GM23338 (cell line): Measurements from ENCODE around the gene NEK11. TPM values are rescaled to one million over a fixed set of nuclear protein-coding genes. Genes with fewer than 3 reads are reported as not detected.

Experiments
- ATAC-seq: fragments of 200-7000 bp; cut with Tn5 transposase; 3 replicates; pipeline ENCODE4 v1.9.1; 2020
- DNase-seq: peaks from one replicate; pipeline ENCODE4 v3.0.0-alpha.2; 2015; ENCODE audit warnings: low spot score
- H2AFZ ChIP-seq: fragments of 200-600 bp; sonication (generic); 2 replicates; pipeline ENCODE4 v1.8.0; 2016; ENCODE audit warnings: antibody characterized with exemption, mild to moderate bottlenecking, moderate library complexity
- H3F3A ChIP-seq: fragments of 200-600 bp; sonication (generic); replicated peaks from 2 replicates; pipeline ENCODE4 v1.8.0; 2017; ENCODE audit warnings: antibody characterized with exemption, mixed run types, low read depth
- H3K27ac ChIP-seq: fragments of 200-600 bp; sonication (generic); 2 replicates; pipeline ENCODE4 v1.6.1; 2016; ENCODE audit warnings: low read depth
- H3K27me3 ChIP-seq: fragments of 200-600 bp; sonication (generic); 2 replicates; pipeline ENCODE4 v1.8.0; 2016; ENCODE audit warnings: mild to moderate bottlenecking, mixed run types, moderate library complexity; ENCODE audit not compliant: insufficient read depth
- H3K36me3 ChIP-seq: fragments of 200-600 bp; sonication (generic); 2 replicates; pipeline ENCODE4 v1.8.0; 2016; ENCODE audit warnings: mild to moderate bottlenecking; ENCODE audit not compliant: insufficient read depth
- H3K4me1 ChIP-seq: fragments of 200-600 bp; sonication (generic); 2 replicates; pipeline ENCODE4 v1.8.0; 2016; ENCODE audit warnings: mild to moderate bottlenecking, moderate library complexity; ENCODE audit not compliant: insufficient read depth
- H3K4me2 ChIP-seq: fragments of 200-600 bp; sonication (generic); 2 replicates; pipeline ENCODE4 v1.7.1; 2017; ENCODE audit warnings: mixed run types
- H3K4me3 ChIP-seq: fragments of 200-600 bp; sonication (generic); 2 replicates; pipeline ENCODE4 v1.6.1; 2016; ENCODE audit warnings: mixed run types
- H3K79me2 ChIP-seq: fragments of 200-600 bp; sonication (generic); replicated peaks from 2 replicates; pipeline ENCODE4 v1.8.0; 2017; ENCODE audit warnings: mild to moderate bottlenecking; ENCODE audit not compliant: insufficient read depth
- H3K9me2 ChIP-seq: fragments of 200-600 bp; sonication (generic); 2 replicates; pipeline ENCODE4 v1.8.0; 2017; ENCODE audit not compliant: insufficient read depth
- H4K20me1 ChIP-seq: fragments of 200-600 bp; sonication (generic); replicated peaks from 2 replicates; pipeline ENCODE4 v1.8.0; 2017; ENCODE audit warnings: mild to moderate bottlenecking; ENCODE audit not compliant: insufficient read depth
- H3K27ac Mint-ChIP-seq: 2 replicates; pipeline ENCODE4 v1.8.0; 2020; ENCODE audit warnings: inconsistent platforms, mild to moderate bottlenecking, moderate library complexity, mixed read lengths
- H3K27me3 Mint-ChIP-seq: 3 replicates; pipeline ENCODE4 v1.8.0; 2022; ENCODE audit warnings: low read depth, mild to moderate bottlenecking, moderate library complexity, mixed read lengths, inconsistent platforms; ENCODE audit not compliant: insufficient read depth, poor library complexity
- H3K36me3 Mint-ChIP-seq: 3 replicates; pipeline ENCODE4 v1.8.0; 2021; ENCODE audit warnings: low read depth, mild to moderate bottlenecking, inconsistent platforms, moderate library complexity, mixed read lengths
- H3K4me1 Mint-ChIP-seq: 3 replicates; pipeline ENCODE4 v1.8.0; 2020; ENCODE audit warnings: mild to moderate bottlenecking, inconsistent platforms, mixed read lengths
- H3K4me3 Mint-ChIP-seq: 3 replicates; pipeline ENCODE4 v1.8.0; 2021; ENCODE audit warnings: moderate library complexity, mild to moderate bottlenecking, inconsistent platforms, mixed read lengths
- H3K9me3 Mint-ChIP-seq: 3 replicates; pipeline ENCODE4 v1.8.0; 2020; ENCODE audit warnings: moderate library complexity, mild to moderate bottlenecking, inconsistent platforms, mixed read lengths
- CREB1 ChIP-seq: fragments of 250-450 bp; sonication (Bioruptor Pico); IDR thresholded peaks from 2 replicates; pipeline ENCODE4 v1.5.0; 2020; ENCODE audit warnings: low read depth, mild to moderate bottlenecking, moderate library complexity
- EZH2 ChIP-seq: fragments of 200-600 bp; sonication (generic); IDR thresholded peaks from one replicate; pipeline ENCODE4 v1.8.0; 2017; ENCODE audit warnings: antibody characterized with exemption, mild to moderate bottlenecking, low read depth; ENCODE audit not compliant: unreplicated experiment
- NANOG ChIP-seq: IDR thresholded peaks from 2 replicates; pipeline ENCODE4 v1.6.1; 2016; ENCODE audit warnings: antibody characterized with exemption, borderline replicate concordance
- STAT1 ChIP-seq: IDR thresholded peaks from one replicate; pipeline ENCODE4 v1.6.1; 2016; ENCODE audit warnings: antibody characterized with exemption; ENCODE audit not compliant: unreplicated experiment
- ZNF114 ChIP-seq: fragments of 250-450 bp; sonication (Bioruptor Pico); IDR thresholded peaks from 2 replicates; pipeline ENCODE4 v1.5.0; 2020; ENCODE audit warnings: mild to moderate bottlenecking, moderate library complexity
- ZNF331 ChIP-seq: fragments of 250-450 bp; sonication (Bioruptor Pico); IDR thresholded peaks from 2 replicates; pipeline ENCODE4 v1.5.0; 2020; ENCODE audit warnings: low read depth, mild to moderate bottlenecking, moderate library complexity
- polyA plus RNA-seq: library from polyadenylated mRNA; unstranded; fragments of >200 nt; fragmentation: Nextera tagmentation; extraction: Ambion mirVana; gene quantifications from 2 replicates; pipeline ENCODE4 v1.2.1, GENCODE V29; 2016
- total RNA-seq: library from RNA; depleted of rRNA; stranded (reverse); fragments of >200 nt; shearing (Covaris generic); gene quantifications from 2 replicates; pipeline ENCODE4 v1.2.3, GENCODE V29; 2014
- TF ChIP-seq, protein P1 (sequence below), 2 experiments: fragments of 200-600 bp in 1 of 2; sonication (generic) in 1 of 2; conservative IDR thresholded peaks; 2 replicates each; pipeline versions ENCODE4 v1.5.1 to v1.6.1; 2016 to 2017; ENCODE audit warnings: antibody characterized with exemption in 2 of 2, low read depth in 2 of 2, mild to moderate bottlenecking in 2 of 2, moderate library complexity in 1 of 2
- TF ChIP-seq, protein P2 (sequence below): IDR thresholded peaks from one replicate; pipeline ENCODE4 v1.6.1; 2018; ENCODE audit warnings: antibody characterized with exemption; ENCODE audit not compliant: unreplicated experiment

The NEK11 gene
- total and polyA plus RNA-seq, 2 experiments from 2014 or later: 0.80 to 1.1 TPM

DNA sequence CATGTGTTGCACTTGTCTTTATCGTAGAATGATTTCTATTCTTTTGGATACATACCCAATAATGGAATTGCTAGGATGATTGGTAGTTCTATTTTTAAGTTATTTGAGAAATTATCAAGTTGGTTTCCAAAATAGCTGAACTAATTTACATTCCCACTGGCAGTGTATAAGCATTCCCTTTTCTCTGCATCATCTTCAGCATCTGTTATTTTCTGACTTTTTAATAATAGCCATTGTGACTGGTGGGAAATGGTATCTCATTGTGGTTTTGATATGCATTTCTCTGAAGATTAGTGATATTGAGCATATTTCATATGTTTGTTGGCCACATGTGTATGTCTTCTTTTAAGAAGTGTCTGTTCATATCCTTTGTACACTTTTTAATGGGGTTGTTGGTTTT is 273.2 kb downstream of the NEK11 start:
- H3K27ac ChIP-seq: no peak overlapping the region
- no peaks in the 10 kb centered on the region for H3K4me1 ChIP-seq
- no peaks in the 10 kb centered on the region for H3K79me2 ChIP-seq
- H3K9me3 Mint-ChIP-seq: no peaks in the 10 kb centered on the region
- H3K4me3 Mint-ChIP-seq: no peak overlapping the region
- DNase-seq (no peak), ATAC-seq (no peak)
- H3K27me3 Mint-ChIP-seq: peaks cover 2% of the 10 kb centered on the region
- no peaks in the 10 kb centered on the region for H3F3A ChIP-seq
- TF ChIP-seq STAT1 (no peak), NANOG (no peak), ZNF331 (CRISPR knock-in tag) (no peak), CREB1 (CRISPR knock-in tag) (no peak), EZH2 (no peak)
- no peak overlapping the region for H3K4me2 ChIP-seq
- no peaks in the 10 kb centered on the region for H3K36me3 Mint-ChIP-seq
- no peaks in the 10 kb centered on the region for H3K4me1 Mint-ChIP-seq
- H3K27me3 ChIP-seq: no peaks in the 10 kb centered on the region
- H2AFZ ChIP-seq: no peak overlapping the region
- no peak overlapping the region for H3K4me3 ChIP-seq
- no peak overlapping the region for H3K27ac Mint-ChIP-seq
- H4K20me1 ChIP-seq: no peaks in the 10 kb centered on the region
- no peaks in the 10 kb centered on the region for H3K36me3 ChIP-seq
- H3K9me2 ChIP-seq: 0 out of 2 replicates have a peak, but pooled peaks cover 5% of the 10 kb centered on the region

DNA sequence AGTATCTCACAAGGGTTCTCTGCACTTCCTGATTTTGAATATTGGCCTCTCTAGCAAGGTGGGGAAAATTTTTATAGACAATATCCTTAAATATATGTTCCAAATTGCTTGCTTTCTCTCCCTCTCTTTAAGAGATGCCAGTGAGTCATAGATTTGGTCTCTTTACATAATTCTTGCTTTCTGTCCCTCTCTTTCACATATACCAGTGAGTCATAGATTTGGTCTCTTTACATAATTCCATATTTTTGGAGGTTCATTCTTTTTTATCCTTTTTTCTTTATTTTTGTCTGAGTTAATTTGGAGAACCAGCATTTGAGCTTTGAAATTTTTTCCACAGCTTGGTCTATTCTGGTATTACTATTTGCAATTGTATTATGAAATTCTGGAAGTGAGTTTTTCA is 277.2 kb downstream of the NEK11 start:
- Histone ChIP-seq H3K27ac (no peak overlapping the region), H2AFZ (no peak overlapping the region), H3F3A (no peaks in the 10 kb centered on the region), H3K4me2 (no peak overlapping the region), H3K36me3 (no peaks in the 10 kb centered on the region), H3K4me1 (no peaks in the 10 kb centered on the region), H3K27me3 (no peaks in the 10 kb centered on the region), H3K79me2 (no peaks in the 10 kb centered on the region), H3K9me2 (0 out of 2 replicates have a peak, but pooled peaks cover 5% of the 10 kb centered on the region), H4K20me1 (no peaks in the 10 kb centered on the region), H3K4me3 (no peak overlapping the region)
- Mint-ChIP-seq H3K4me3 (no peak overlapping the region), H3K27ac (no peak overlapping the region), H3K36me3 (no peaks in the 10 kb centered on the region), H3K4me1 (peaks cover 2% of the 10 kb centered on the region; the same call in 1 of the 3 replicates), H3K9me3 (no peaks in the 10 kb centered on the region), H3K27me3 (peaks cover 5% of the 10 kb centered on the region)
- DNase-seq (no peak), ATAC-seq (no peak)
- no peak for TF ChIP-seq EZH2
- TF ChIP-seq, protein P1, sequence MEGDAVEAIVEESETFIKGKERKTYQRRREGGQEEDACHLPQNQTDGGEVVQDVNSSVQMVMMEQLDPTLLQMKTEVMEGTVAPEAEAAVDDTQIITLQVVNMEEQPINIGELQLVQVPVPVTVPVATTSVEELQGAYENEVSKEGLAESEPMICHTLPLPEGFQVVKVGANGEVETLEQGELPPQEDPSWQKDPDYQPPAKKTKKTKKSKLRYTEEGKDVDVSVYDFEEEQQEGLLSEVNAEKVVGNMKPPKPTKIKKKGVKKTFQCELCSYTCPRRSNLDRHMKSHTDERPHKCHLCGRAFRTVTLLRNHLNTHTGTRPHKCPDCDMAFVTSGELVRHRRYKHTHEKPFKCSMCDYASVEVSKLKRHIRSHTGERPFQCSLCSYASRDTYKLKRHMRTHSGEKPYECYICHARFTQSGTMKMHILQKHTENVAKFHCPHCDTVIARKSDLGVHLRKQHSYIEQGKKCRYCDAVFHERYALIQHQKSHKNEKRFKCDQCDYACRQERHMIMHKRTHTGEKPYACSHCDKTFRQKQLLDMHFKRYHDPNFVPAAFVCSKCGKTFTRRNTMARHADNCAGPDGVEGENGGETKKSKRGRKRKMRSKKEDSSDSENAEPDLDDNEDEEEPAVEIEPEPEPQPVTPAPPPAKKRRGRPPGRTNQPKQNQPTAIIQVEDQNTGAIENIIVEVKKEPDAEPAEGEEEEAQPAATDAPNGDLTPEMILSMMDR (conservative IDR thresholded peaks at IDR 0.05; ENCODE audit: low read depth in 2 of 2): no peak
- TF ChIP-seq, protein P2, sequence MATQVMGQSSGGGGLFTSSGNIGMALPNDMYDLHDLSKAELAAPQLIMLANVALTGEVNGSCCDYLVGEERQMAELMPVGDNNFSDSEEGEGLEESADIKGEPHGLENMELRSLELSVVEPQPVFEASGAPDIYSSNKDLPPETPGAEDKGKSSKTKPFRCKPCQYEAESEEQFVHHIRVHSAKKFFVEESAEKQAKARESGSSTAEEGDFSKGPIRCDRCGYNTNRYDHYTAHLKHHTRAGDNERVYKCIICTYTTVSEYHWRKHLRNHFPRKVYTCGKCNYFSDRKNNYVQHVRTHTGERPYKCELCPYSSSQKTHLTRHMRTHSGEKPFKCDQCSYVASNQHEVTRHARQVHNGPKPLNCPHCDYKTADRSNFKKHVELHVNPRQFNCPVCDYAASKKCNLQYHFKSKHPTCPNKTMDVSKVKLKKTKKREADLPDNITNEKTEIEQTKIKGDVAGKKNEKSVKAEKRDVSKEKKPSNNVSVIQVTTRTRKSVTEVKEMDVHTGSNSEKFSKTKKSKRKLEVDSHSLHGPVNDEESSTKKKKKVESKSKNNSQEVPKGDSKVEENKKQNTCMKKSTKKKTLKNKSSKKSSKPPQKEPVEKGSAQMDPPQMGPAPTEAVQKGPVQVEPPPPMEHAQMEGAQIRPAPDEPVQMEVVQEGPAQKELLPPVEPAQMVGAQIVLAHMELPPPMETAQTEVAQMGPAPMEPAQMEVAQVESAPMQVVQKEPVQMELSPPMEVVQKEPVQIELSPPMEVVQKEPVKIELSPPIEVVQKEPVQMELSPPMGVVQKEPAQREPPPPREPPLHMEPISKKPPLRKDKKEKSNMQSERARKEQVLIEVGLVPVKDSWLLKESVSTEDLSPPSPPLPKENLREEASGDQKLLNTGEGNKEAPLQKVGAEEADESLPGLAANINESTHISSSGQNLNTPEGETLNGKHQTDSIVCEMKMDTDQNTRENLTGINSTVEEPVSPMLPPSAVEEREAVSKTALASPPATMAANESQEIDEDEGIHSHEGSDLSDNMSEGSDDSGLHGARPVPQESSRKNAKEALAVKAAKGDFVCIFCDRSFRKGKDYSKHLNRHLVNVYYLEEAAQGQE: no peak
- TF ChIP-seq NANOG: no peak
- TF ChIP-seq CREB1 (CRISPR knock-in tag): no peak
- no peak for TF ChIP-seq ZNF114 (CRISPR knock-in tag)
